HG03354 (cell line): Measurements from ENCODE around the gene LHFPL2.

Experiments used
- ATAC-seq: cut with Tn5 transposase; IDR thresholded peaks from one replicate; pipeline ENCODE4 v1.9.1; 2021; ENCODE audit warnings: mild to moderate bottlenecking; ENCODE audit not compliant: unreplicated experiment, poor library complexity, severe bottlenecking

Gene LHFPL2

DNA sequence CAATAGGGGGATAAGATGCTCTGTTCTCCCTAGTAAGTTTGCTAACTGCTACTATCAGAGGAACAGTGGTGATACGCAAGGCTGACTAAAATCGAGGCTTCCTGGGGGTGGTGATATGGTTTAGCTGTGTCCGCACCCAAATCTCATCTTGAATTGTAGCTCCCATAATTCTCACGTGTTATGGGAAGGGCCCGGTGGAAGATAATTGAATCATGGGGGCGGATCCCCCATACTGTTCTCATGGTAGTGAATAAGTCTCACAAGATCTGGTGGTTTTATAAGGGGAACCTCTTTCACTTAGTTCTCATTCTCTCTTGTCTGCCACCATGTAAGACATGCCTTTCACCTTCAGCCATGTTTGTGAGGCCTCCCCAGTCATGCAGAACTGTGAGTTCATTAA, 135.1 kb downstream of the LHFPL2 start:
- no peak for ATAC-seq

DNA sequence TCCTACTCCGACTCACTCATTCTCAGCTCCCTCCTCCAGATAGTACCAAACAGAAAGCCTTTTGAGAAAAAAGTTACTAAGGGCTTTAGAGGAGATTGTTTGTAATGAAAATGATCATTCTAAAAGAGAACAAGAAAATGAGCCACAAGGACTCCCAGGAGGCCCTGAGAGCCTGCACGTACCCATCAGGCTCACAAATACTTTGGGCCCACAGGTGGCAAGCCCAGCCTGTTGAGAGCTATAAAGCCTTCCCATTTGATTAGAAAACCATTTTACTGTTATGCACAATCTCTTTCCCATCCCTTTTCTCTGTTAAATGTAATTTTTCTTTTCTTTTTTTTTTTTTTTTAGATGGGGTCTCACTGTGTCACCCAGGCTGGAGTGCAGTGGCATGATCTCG, 136.1 kb downstream of the LHFPL2 start:
- ATAC-seq, result no peak

DNA sequence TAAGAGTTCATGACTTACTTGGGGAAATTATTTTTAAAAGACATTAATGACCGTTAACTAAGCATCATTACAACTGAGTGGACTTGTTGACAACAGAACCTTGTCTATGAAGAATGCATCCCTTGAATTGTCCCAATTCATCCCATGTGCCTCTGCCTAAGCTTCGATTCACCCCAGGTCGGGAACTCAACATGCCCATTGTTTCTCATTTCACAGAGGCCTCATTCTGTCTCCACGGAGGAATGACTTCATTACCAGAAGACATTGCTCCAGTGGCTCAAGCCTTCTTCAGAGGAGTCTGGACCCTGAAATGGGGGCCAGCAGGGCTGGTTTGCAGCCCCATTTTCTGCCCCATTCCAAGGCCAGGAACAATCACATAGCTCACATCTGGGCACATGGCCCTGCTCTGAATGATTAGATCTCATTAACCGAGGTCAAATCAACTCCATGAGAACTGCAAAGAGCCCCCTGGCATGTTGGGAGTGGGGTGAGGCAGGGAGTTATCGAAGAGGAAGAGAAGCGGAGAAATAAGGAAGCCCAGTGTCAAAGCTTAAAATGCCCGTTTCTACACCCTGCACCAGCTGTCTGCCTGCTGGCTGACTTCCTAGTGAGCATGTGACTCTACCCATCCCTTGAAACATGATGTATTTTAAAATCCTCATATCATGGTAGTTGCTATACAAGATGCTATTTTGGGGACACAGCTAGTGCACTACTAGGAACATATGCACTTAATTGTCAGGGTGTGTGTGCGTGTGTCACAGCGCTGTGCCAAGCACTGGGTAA, 137.3 kb downstream of the LHFPL2 start:
- ATAC-seq, result no peak

DNA sequence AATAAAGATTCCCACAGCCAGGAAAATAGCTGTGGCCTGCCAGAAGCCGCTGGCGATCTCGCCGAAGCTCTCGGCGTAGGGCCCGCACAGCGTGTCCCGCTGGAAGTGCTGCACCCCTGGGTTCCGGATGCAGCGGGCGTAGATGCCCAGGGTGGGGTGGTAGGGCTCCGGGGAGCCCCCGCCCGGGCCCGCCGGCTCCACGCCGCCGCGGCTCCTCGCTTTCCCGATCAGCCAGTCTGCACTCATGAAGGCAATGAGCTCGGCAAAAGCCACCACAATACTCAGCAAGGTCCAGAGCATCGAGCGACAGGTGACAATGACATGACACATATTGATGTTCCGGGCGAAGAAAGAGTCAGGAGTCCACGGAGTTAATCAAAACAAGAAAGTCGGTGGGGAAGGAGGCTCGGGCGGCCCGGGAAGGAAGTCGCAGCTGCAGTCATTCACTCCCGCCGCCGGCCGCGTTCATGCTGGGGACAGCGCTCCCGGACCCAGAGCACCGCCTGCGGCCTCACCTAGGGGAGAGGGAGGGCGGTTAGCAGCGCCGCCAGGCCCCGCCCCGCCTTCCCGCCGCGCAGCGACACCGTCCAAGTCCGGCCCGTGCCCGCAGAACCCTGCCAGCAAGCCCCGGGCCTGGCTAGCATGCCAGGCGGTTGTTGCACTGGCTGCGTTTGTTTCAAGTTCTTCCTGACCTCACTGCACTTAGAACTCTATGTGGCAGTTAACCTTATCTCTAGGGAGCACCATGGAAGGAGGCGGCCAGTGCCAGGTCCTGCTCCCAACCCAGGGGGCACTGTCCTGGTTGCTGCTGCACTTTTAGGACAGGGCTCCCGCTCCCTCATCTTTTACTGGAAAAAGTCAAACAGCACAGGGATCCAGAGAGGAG, 138.4 kb downstream of the LHFPL2 start:
- peak; percentile 88 for ATAC-seq

DNA sequence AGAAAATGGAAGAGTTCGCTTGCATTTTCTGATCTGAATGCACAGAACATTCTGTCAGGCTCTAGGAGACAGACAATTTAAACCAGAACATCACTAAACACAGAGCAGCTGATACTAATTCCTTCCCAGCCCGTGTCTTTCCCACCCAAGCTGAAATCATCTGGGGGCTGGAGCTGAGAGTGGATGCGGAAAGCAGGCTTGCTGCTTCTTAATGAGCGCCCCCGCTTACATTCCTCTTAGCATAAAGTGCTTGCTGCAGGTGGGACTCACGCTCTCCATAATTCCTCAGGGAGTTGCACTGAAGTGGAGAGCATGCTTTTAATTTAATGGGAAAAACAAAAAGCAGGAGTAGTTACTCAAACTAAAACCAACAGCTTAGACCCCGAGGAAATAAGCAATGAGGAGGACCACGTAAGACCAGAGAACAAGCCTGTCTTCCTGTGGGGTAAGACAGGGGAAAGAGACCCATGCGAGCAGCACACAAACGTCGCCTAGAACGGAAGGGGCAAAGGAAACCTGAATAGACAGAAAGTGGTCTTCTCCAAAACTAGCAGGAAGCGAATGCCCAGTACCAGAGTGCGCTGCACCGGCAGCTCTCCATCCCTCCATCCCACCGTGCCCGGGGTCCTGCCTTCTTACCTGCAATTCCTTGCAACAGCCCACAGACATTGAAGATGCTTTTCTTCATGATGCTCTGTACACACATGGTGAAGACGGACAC, 139.3 kb downstream of the LHFPL2 start:
- peak; percentile 20 for ATAC-seq

DNA sequence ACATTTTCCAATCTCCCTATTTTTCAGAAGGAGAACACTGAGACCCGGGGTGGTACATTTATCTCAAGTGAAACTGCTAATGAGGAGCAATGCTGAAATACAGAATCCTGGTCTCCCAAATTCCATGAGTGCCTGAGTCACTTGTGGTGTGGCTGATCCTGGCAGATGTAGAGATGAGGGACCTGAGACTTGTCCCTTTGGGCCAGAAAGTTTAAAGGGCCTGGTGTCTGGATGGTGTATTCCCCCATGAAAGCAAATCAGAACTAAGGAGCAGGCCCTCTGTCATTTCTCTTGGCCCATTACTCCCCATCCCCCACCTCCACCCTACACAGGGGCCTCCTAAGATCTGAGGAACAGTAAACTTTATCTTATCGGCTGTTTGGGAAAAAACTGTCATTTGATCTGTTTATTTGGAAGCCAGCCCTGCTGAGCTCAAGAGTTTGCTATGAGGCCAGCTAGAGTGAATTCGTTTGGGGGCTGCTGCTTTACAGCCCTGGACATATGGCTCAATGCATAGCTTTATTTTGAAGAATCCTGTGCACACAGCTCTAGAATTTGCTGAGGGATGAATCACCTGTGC, 140.3 kb downstream of the LHFPL2 start:
- ATAC-seq, result no peak

DNA sequence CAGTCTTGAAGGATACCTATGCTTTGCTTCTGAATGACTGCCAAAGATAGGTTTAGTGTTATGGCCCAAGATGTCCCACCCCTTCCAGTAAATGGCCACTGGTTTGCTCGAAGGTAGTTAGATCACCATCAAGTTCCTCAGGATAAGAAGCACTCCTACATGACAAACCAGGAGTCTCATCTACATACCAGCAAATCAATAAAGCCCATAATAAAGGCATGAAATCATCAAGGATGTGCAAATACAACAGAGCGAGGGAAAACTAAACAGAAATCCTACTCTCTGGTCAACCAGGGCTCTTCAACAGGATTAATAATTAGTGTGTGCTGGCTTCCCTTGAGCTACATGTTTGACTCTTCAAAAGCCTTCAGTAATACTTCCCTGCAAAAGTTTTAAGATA, 141.0 kb downstream of the LHFPL2 start:
- no peak for ATAC-seq

DNA sequence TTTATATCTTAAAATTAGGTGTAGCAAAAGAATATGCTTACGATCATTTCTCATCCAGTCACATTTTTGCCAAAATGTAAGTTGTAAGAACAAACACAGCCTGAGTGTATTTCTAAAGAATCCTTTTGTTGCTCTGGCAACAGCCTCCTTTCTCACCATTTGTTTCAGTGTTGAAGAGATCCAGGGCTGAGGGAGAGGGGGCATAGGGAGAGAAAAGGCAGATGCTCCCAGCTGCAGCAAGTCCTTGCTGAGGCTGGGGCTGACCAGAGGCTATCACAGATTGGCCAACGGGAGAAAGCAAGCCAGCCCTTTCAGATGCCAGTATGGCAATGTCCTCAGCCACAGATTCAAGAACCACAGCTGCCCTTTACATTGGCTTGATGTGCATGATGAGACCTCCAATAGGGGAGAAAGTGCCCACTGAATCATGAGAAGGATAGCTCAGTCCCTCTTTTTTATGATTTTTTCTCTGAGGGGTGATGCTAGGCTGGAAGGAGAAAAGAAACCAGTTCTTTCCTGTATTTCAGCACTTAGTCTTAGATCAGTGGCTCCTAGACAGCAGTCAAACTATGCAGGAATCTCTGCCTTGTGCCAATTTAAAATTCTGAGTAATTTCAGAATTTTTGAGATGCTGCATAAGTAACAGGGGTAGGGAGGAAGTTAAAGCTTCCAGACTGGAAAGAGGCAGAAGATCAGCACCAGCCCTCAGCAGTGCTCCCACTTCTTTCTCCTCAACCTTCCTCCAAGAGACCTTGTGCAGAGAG, 142.1 kb downstream of the LHFPL2 start:
- no peak for ATAC-seq

DNA sequence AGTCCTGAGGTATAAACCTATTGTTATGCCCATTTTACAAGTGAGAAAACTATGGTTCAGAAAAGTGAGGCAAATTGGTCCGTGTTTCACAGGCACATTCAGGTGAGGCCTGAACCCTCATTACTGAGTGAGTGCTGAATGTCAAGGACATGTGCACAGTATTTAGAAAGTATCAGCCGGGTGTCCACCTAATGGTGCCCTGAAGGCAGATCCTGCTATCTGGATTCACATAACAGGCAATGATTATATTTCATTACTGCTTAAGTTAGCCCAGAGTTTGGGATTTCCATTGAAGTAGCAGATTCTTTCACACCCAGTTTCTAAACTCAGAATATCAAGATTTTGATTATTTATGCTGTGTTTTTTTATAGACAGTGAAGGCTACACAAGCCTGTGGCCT, 142.7 kb downstream of the LHFPL2 start:
- no peak for ATAC-seq

DNA sequence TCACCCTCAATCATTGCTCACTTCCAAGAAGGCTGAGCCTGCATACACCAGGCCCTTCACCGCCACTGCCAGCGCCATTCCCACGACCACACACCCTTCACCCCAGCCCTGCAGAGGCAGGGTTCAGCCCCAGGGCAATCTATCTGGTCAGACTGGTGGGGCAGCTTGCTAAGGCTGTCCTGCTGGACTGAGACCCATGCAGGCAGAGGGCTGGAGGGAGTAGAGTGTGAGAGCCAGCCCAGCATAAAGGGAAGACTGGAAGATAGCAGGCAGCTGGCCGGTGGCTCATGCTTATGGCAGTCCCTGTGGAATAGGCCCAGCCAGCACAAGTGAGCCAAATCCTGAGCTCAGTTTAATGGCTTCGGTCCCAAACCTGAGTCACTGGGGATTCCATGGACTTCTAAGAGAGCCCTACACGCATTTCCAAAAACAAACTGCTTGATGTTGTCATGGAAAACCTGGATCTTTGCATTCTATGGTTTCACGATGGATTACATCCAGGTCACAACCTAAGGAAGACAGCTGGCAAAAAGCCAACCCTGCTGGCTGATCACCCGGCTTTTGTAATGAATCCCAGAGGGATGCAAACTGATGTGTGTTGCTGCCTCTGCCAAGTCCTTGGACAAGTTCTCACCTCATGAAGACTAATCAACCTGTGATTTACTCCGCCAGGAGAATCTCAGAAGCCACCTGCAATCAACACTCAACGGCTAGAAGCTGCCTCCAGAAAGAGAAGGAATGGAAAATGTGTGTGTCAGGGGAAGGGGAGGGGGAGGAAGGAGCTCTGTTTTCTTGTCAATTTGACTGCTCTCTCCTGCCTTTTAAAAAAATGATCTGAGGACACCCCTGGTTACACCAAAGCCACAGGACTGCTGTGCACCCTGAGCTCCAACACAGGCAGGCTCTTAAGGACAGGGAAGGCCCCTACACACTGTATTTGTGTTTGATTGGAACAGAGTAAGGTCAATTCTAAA, 143.6 kb downstream of the LHFPL2 start:
- ATAC-seq, result no peak

DNA sequence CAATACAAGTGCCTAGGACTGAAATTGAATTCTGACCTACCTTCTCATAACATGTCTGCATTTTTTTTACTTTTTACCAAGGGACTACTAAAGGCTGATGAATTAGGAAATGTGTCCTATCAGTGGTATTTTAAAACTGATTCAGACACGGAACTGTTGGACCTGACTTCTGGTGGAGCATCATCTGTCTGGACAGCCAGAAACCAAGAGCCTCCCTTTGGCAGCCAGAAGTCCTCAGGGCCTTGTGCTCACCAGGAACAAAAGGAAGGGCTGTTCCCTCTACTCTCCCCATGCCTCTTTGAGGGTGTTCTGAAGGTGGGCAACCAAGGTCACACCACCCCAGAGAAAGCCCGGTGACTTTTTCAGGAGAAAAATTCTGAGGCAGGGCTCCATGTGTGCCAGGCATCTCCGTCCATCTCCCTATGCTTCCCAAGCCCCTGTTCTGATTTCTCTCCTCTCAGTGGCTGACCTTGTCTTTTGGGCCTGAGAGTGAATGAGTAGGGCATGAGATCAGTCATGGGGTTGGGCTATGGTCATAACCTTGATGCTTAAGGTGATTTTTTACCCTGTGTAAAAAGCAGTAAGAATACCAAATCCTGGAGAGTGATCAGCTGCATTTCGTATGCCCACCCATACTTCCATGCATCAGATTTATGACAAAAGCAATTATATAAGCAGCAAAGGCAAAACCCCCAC, 144.5 kb downstream of the LHFPL2 start:
- ATAC-seq, result no peak

DNA sequence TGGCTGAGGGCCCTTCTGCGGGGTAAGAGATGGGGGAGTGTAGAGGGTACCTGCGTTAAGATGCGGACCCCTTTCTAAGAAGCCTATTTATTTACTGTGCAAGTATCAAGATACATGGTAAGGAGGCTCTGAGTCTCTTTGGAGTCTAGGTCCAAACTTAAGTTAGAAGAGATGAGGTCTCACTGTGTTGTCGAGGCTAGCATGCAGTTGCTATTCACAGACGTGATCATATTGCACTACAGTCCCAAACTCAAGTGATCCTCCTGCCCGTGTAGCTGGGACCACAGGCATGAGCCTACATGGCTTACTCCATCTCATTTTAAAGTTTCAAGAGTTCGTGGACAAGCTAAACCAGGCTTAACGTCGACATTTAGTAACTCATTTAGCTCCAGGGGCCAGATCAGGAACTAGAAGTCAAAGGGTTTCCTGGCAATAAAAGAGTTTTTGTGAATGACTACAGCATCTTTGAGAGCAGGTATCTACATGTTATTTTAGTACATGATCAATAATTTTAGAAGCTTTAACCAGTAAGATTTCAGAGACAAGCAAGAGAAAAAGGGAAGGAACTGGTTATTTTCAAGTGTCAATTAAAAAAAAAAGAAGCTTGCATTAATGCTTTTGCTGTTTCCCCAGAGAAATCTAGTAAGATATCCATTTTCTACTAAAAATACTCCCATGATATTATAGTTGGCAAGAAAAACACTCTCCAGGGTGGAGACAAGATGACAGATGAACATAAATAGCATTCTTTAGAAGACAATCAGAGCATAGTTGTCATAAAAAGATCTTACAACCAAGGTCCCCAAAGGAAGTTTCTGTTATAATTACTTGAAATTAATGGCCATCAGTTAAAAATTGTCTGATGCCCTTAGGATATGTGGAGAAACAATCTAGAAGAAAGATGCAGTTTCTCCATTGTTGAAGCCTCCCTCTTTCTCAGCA, 146.9 kb downstream of the LHFPL2 start:
- no peak for ATAC-seq

DNA sequence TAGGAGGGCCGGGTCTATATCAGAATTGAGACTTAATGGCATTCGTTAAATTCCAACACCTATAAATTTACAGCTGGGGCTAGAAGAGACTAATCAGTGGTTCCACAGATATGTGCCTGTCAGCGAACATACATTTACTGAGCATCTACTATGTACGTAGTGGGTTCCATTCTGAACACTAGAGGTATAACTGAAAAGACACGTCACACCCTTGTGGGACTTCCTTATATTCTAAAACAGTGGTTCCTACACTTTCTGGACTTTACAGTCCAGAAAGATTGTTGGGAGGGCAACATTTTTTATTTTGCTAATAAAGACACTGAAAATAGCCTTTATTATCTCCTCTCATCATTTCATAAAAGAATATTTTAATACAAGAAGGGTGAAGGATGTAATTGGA, 147.7 kb downstream of the LHFPL2 start:
- no peak for ATAC-seq

DNA sequence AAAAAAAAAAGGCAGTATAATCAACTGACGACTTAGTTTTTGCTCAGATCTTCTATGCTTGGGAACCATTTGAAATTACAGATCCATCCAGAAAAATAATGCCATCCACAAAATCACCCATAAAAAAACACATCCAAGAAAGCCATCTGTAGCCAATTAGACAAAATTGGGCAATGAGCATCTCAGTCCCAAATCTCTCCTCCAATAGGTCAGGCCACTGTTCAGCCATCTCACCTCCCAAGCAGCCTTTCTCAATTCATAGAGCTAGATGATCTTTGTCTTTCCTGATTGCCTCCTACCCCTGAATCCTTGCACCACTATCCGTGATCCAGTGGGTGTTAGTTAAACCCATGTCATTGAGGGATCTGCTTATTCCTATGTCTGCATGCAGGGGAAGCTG, 148.5 kb downstream of the LHFPL2 start:
- ATAC-seq, result no peak

DNA sequence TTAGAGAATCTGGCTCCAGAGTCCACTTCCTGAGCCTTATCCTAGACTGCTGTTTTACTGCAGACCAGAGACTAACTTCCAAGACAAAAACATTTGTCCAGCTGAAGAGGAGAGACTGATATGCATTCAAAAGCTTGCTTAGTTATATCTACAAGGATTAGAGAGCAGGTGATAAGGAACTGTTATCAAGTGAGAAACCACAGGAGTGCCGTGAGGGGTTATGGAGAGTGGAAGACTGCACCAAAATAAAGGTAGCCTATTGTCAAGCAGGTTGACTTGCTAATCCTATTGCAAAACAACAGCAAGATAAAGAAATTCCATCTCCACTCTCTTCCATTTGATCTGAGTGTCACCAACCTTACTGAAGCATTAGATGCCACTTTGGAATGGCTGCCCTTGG, 149.1 kb downstream of the LHFPL2 start:
- no peak for ATAC-seq

DNA sequence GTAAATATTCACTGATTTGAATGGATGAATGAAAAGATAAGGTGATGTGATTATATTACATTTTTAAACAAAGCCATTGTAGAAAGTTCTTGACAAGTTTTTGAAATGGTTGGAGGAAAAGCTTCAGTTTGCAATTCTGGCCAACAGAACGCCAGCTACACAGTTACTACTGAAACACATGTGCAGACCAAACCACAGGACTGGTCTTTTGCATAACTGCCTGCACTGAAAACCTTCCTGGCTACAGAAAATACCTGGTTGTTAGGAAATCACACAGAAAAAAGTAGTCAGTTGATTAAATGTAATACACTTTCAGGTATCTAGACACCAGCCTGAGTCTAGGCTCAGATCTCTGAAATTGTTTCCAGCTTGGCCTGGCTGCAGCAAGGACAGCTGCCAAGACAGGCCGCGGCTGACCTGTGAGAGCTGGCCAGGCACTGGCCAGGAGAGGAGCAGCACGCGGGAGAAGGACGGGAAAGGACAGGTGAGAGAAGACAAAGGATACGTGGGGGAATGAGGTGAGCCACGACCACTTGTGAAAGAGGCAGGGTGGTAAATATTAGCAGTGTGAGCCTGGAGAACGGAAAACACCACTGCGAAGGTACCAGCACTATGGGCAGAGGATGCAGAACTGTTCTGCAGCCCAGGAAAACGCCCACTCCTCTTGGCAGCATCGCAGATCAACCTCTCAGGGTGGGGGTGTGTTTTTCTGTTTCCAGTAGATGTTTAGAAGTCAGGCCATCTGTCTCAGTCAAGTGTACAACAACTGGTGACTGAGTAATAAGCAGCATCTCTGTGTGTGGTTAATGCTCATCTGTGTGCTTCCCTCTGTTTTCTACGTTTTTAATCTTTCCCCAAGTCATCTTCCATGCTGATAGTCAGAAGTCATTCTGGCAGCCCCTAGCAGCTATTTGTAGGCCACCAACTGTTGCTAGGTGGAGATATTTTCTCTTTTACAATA, 150.7 kb downstream of the LHFPL2 start:
- peak; percentile 65 for ATAC-seq
